Loucy (cell line): ENCODE data around the gene BAD.

ENCODE experiments used
- H2AFZ ChIP-seq: fragments of 200-600 bp; sonication (generic); 2 replicates; pipeline ENCODE4 v1.6.0; 2016; ENCODE audit warnings: antibody characterized with exemption, mild to moderate bottlenecking, low read length, moderate library complexity
- H3F3A ChIP-seq: fragments of 200-600 bp; 2 replicates; pipeline ENCODE4 v1.6.0; 2016; ENCODE audit warnings: antibody characterized with exemption, low read depth, mild to moderate bottlenecking
- H3K27me3 ChIP-seq: fragments of 200-600 bp; sonication (generic); 2 replicates; pipeline ENCODE4 v1.6.1; 2014; ENCODE audit warnings: low read length, mild to moderate bottlenecking; ENCODE audit not compliant: insufficient read depth, poor library complexity, severe bottlenecking
- H3K36me3 ChIP-seq: fragments of 200-600 bp; sonication (generic); 2 replicates; pipeline ENCODE4 v1.6.1; 2016; ENCODE audit warnings: low read length; ENCODE audit not compliant: insufficient read depth
- H3K4me1 ChIP-seq: fragments of 200-600 bp; sonication (generic); 2 replicates; pipeline ENCODE4 v1.5.1; 2014; ENCODE audit warnings: low read length, mild to moderate bottlenecking; ENCODE audit not compliant: insufficient read depth, poor library complexity, severe bottlenecking
- H3K4me2 ChIP-seq: fragments of 200-600 bp; sonication (generic); 2 replicates; pipeline ENCODE4 v1.6.0; 2014; ENCODE audit warnings: antibody characterized with exemption, low read length, low read depth, mild to moderate bottlenecking; ENCODE audit not compliant: poor library complexity, severe bottlenecking
- H3K4me3 ChIP-seq: fragments of 200-600 bp; sonication (generic); 2 replicates; pipeline ENCODE4 v1.5.1; 2014; ENCODE audit warnings: low read length, mild to moderate bottlenecking, mixed read lengths; ENCODE audit not compliant: poor library complexity, severe bottlenecking
- H3K79me2 ChIP-seq: fragments of 200-600 bp; sonication (generic); 2 replicates; pipeline ENCODE4 v1.6.1; 2014; ENCODE audit warnings: low read length; ENCODE audit not compliant: insufficient read depth
- H3K9ac ChIP-seq: fragments of 200-600 bp; sonication (generic); 2 replicates; pipeline ENCODE4 v1.6.0; 2014; ENCODE audit warnings: mild to moderate bottlenecking, low read depth, low read length, moderate library complexity; ENCODE audit not compliant: poor library complexity, severe bottlenecking
- H3K9me2 ChIP-seq: fragments of 200-600 bp; sonication (generic); replicated peaks from 2 replicates; pipeline ENCODE4 v1.6.1; 2016; ENCODE audit warnings: low read depth, low read length, mixed read lengths
- H3K9me3 ChIP-seq: fragments of 200-600 bp; sonication (generic); 2 replicates; pipeline ENCODE4 v1.6.1; 2014; ENCODE audit warnings: mild to moderate bottlenecking, antibody characterized with exemption, low read length, low read depth; ENCODE audit not compliant: insufficient read depth
- H4K20me1 ChIP-seq: fragments of 200-600 bp; sonication (generic); 2 replicates; pipeline ENCODE4 v1.6.0; 2014; ENCODE audit warnings: antibody characterized with exemption, low read length, mild to moderate bottlenecking; ENCODE audit not compliant: insufficient read depth, poor library complexity, severe bottlenecking
- EZH2phosphoT487 ChIP-seq: fragments of 200-600 bp; IDR thresholded peaks from 2 replicates; pipeline ENCODE4 v1.6.1; 2018; ENCODE audit warnings: antibody characterized with exemption, mild to moderate bottlenecking, moderate library complexity, borderline replicate concordance
- TF ChIP-seq, protein P1 (sequence below): fragments of 200-600 bp; sonication (generic); conservative IDR thresholded peaks from 2 replicates; pipeline ENCODE4 v1.5.1; 2014; ENCODE audit warnings: mild to moderate bottlenecking, antibody characterized with exemption, low read length

BAD gene

DNA sequence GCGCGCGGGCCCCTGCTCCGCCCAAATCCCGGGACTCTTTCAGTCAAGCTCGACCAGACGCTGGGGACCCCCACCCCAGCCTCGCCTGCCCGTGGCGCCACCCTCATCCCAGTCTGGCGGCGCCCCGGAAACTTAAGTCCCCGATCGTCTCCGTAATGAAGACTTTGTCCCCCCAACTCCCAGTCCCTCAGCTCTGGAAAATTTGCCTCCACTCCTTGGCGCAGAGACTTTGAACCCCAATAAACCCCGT lies 32.8 kb downstream of the BAD start:
- Histone ChIP-seq H4K20me1 (no peaks in the 10 kb centered on the region), H3K36me3 (no peaks in the 10 kb centered on the region), H3K9ac (peak overlapping the region; percentile 68), H3K4me1 (peaks cover 30% of the 10 kb centered on the region), H3K9me2 (no peaks in the 10 kb centered on the region), H3K9me3 (no peaks in the 10 kb centered on the region), H3K79me2 (peaks cover 5% of the 10 kb centered on the region; the same call in 1 of the 2 replicates), H3K4me3 (peak overlapping the region; percentile 84), H2AFZ (peak overlapping the region; percentile 75), H3K27me3 (no peaks in the 10 kb centered on the region), H3F3A (peaks cover 3% of the 10 kb centered on the region; the same call in 1 of the 2 replicates), H3K4me2 (peak overlapping the region; percentile 82)
- TF ChIP-seq EZH2phosphoT487 = no peak
- TF ChIP-seq, protein P1, sequence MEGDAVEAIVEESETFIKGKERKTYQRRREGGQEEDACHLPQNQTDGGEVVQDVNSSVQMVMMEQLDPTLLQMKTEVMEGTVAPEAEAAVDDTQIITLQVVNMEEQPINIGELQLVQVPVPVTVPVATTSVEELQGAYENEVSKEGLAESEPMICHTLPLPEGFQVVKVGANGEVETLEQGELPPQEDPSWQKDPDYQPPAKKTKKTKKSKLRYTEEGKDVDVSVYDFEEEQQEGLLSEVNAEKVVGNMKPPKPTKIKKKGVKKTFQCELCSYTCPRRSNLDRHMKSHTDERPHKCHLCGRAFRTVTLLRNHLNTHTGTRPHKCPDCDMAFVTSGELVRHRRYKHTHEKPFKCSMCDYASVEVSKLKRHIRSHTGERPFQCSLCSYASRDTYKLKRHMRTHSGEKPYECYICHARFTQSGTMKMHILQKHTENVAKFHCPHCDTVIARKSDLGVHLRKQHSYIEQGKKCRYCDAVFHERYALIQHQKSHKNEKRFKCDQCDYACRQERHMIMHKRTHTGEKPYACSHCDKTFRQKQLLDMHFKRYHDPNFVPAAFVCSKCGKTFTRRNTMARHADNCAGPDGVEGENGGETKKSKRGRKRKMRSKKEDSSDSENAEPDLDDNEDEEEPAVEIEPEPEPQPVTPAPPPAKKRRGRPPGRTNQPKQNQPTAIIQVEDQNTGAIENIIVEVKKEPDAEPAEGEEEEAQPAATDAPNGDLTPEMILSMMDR = no peak

DNA sequence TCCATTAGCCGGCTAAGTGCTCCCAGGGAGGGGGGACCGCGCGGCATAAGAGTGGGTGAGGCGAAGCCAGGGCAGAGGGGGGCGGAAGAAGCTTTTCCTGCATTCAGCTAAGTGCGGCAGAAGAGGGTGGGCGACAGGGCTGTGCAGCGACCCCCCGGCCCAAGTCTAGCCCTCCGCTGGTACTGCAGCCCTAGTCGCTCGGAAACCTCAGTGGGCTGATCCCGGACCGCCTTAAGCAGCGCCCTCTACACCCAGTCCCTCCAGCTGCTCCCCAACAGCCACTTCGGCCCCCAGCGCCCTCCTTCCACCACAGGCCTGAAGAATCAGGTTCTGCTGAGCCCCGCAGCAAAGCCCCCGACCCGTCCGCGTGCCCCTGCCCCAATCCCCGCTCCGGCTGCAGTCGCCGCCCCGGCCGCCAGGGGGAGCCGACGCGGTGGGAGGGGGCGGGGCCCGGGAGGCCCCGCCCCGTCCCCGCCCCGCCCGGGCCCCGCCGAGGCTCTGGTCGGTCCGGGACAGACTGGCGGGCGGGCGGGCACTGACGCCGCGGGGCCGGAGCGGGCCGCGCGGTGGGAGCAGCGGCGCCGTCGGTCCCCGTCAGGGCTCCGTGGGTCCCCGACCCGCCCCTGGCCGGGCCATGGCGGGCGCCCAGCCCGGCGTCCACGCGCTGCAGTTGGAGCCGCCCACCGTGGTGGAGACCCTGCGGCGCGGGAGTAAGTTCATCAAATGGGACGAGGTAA lies 33.3 kb downstream of the BAD start, which contains the start of gene PLCB3:
PLCB3 (plus strand) TSS at position 515 of the 737 bp plus-strand sequence; CDS start at position 635, 120 bp downstream.
- peaks cover 3% of the 10 kb centered on the region; the same call in 1 of the 2 replicates for H3F3A ChIP-seq
- peaks cover 7% of the 10 kb centered on the region for H3K79me2 ChIP-seq
- no peaks in the 10 kb centered on the region for H3K9me2 ChIP-seq
- H2AFZ ChIP-seq = peak within 1 kb of the TSS; percentile 99
- H4K20me1 ChIP-seq = no peaks in the 10 kb centered on the region
- H3K4me1 ChIP-seq = peaks cover 30% of the 10 kb centered on the region
- no peak for TF ChIP-seq EZH2phosphoT487
- TF ChIP-seq, protein P1 = peak; percentile 64
- H3K36me3 ChIP-seq = no peaks in the 10 kb centered on the region
- peak within 1 kb of the TSS; percentile 89 for H3K4me2 ChIP-seq
- H3K27me3 ChIP-seq = no peaks in the 10 kb centered on the region
- H3K9ac ChIP-seq = peak within 1 kb of the TSS; percentile 68
- no peaks in the 10 kb centered on the region for H3K9me3 ChIP-seq
- H3K4me3 ChIP-seq = peak within 1 kb of the TSS; percentile 84

DNA sequence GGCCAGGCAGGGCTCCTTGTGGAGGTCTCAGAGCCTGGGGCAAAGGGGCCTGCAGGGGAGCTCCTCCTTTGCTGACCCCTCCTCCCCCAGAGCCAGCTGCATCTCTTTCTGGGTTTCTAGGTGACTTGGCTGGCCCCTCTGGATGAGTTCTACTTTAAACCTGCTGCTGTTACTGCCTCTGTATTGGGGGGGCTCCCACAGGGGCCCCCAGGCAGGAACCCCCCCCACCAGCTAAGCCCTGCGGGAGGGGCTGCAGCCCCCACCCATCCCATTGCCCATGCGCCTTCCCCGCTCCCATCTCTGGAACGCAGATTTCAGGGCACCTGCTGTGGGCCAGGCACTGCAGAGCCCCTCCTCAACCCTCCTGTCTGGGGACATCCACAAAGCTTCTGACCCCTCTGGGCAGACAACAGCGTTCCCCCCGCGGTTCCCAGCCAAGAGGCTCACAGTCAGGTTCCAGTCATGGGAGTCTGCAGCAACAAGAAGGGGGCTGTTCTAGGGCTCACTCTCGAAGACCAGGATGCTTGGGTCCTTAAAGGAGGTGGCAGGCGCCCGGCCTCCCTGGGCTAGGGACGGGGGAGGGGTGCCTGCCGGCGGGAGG lies 34.0 kb downstream of the BAD start:
- TF ChIP-seq, protein P1 = no peak
- TF ChIP-seq EZH2phosphoT487 = no peak
- H3K36me3 ChIP-seq = no peaks in the 10 kb centered on the region
- H4K20me1 ChIP-seq = peaks cover 6% of the 10 kb centered on the region
- H3K9ac ChIP-seq = peak overlapping the region; percentile 67
- H3K9me2 ChIP-seq = no peaks in the 10 kb centered on the region
- peak overlapping the region; percentile 84 for H3K4me3 ChIP-seq
- peak overlapping the region; percentile 89 for H3K4me2 ChIP-seq
- peak overlapping the region; percentile 99 for H2AFZ ChIP-seq
- no peaks in the 10 kb centered on the region for H3K27me3 ChIP-seq
- H3K4me1 ChIP-seq = peaks cover 30% of the 10 kb centered on the region
- no peaks in the 10 kb centered on the region for H3K9me3 ChIP-seq
- peaks cover 3% of the 10 kb centered on the region; the same call in 1 of the 2 replicates for H3F3A ChIP-seq
- H3K79me2 ChIP-seq = peaks cover 14% of the 10 kb centered on the region
